K562 (cell line): ENCODE measurements around the gene ZFYVE26. TPM values are rescaled to one million over a fixed set of nuclear protein-coding genes. Genes with fewer than 3 reads are reported as not detected.
"Not testable (repeated sequence)": the region's sequence is repeated elsewhere in the genome, so short reads cannot be mapped to it uniquely, and the experiment has no call there.

ENCODE experiments used
- ATAC-seq: fragments of 200-7000 bp; cut with Tn5 transposase; 3 replicates; pipeline ENCODE4 v1.9.1; 2020; ENCODE audit warnings: moderate library complexity
- BruUV-seq: library from RNA; stranded (reverse); fragments of 400-500 nt; replicated peaks from 2 replicates; lab custom pipeline; 2021; lab: Mats Ljungman, UMichigan
- CTCF ChIA-PET: fragments of 300-600 bp; formaldehyde crosslinking; extraction: SDS; loops from one replicate; lab custom pipeline; 2021; ENCODE audit warnings: low intra/inter-chr PET ratio; lab: Yijun Ruan, JAX
- POLR2A ChIA-PET: fragments of 300-600, 350-650 bp; sonication (Branson Sonifier 250); formaldehyde crosslinking; extraction: SDS; loops from one replicate; lab custom pipeline; 2021; ENCODE audit warnings: antibody characterized with exemption, inconsistent platforms; lab: Yijun Ruan, JAX
- DNase-seq, 4 experiments: peaks; one replicate each; pipeline versions ENCODE4 v3.0.0 to v3.0.0-alpha.2; 2011 to 2018; ENCODE audit warnings: low spot score in 3 of 4, mixed read lengths in 3 of 4; ENCODE audit errors: extremely low read depth in 1 of 4
- FAIRE-seq: peaks from 2 replicates; lab custom pipeline; 2011; peaks lifted over from hg19 to GRCh38; lab: Jason Lieb, UNC
- H2AFZ ChIP-seq: 2 replicates; pipeline ENCODE4 v1.6.0; 2011; ENCODE audit warnings: low read depth, low read length, control low read depth, inconsistent platforms
- H3K27ac ChIP-seq: fragments of 200-600 bp; 3 replicates; pipeline ENCODE4 v1.8.0; 2011; ENCODE audit warnings: low read depth, mild to moderate bottlenecking, control low read depth, inconsistent platforms, low read length, moderate library complexity, mixed read lengths; ENCODE audit errors: extremely low read depth
- H3K27me3 ChIP-seq, 2 experiments: fragments of 300-600 bp in 1 of 2; 2 replicates in 1 of 2; 3 replicates in 1 of 2; pipeline versions ENCODE4 v1.6.0 to v1.8.0; 2011; ENCODE audit warnings: inconsistent platforms in 2 of 2, low read length in 2 of 2, mild to moderate bottlenecking in 1 of 2, mixed read lengths in 1 of 2, moderate library complexity in 1 of 2; ENCODE audit not compliant: control insufficient read depth in 2 of 2, insufficient read depth in 2 of 2
- H3K36me3 ChIP-seq: fragments of 300-600 bp; 3 replicates; pipeline ENCODE4 v1.8.0; 2011; ENCODE audit warnings: mild to moderate bottlenecking, low read length, inconsistent platforms; ENCODE audit not compliant: control insufficient read depth, insufficient read depth
- H3K4me1 ChIP-seq, 2 experiments: fragments of 200-600 bp in 1 of 2; replicated peaks in 1 of 2; 2 replicates in 1 of 2; 3 replicates in 1 of 2; pipeline versions ENCODE4 v1.5.1 to v1.8.0; 2011; ENCODE audit warnings: inconsistent platforms in 2 of 2, low read length in 2 of 2, mild to moderate bottlenecking in 1 of 2, mixed read lengths in 1 of 2, moderate library complexity in 1 of 2; ENCODE audit not compliant: control insufficient read depth in 2 of 2, insufficient read depth in 2 of 2
- H3K4me2 ChIP-seq: 2 replicates; pipeline ENCODE4 v1.6.1; 2011; ENCODE audit warnings: low read length, control low read depth, inconsistent platforms, mixed read lengths; ENCODE audit not compliant: insufficient read depth
- H3K4me3 ChIP-seq: fragments of 200-600 bp; sonication (generic), shearing (Covaris generic); 2 replicates; pipeline ENCODE4 v1.5.1; 2016; ENCODE audit warnings: control low read depth, inconsistent platforms
- H3K79me2 ChIP-seq: fragments of 200-600 bp; 3 replicates; pipeline ENCODE4 v1.8.0; 2011; ENCODE audit warnings: low read length, inconsistent platforms; ENCODE audit not compliant: control insufficient read depth, insufficient read depth
- H3K9ac ChIP-seq, 2 experiments: 2 replicates each; pipeline versions ENCODE4 v1.6.0 to v1.6.1; 2011; ENCODE audit warnings: low read depth in 2 of 2, low read length in 2 of 2, control low read depth in 1 of 2, inconsistent platforms in 1 of 2, mild to moderate bottlenecking in 1 of 2, mixed read lengths in 1 of 2; ENCODE audit not compliant: insufficient read depth in 1 of 2
- H3K9me1 ChIP-seq: one replicate; pipeline ENCODE4 v1.6.0; 2011; ENCODE audit warnings: inconsistent platforms, mild to moderate bottlenecking, low read length, moderate library complexity; ENCODE audit not compliant: control insufficient read depth, insufficient read depth
- H3K9me3 ChIP-seq: replicated peaks from 2 replicates; pipeline ENCODE4 v1.5.1; 2011; ENCODE audit warnings: low read depth, low read length, inconsistent platforms; ENCODE audit not compliant: control insufficient read depth, insufficient read depth
- H4K20me1 ChIP-seq: replicated peaks from 2 replicates; pipeline ENCODE4 v1.6.1; 2011; ENCODE audit warnings: low read length, inconsistent platforms, mixed read lengths; ENCODE audit not compliant: control insufficient read depth, insufficient read depth
- CC2D1A ChIP-seq: fragments of 450-650 bp; IDR thresholded peaks from 2 replicates; pipeline ENCODE4 v1.6.1; 2017; ENCODE audit warnings: mild to moderate bottlenecking
- CREB1 ChIP-seq, 2 experiments: sonication (generic) in 1 of 2; formaldehyde crosslinking in 1 of 2; IDR thresholded peaks; 2 replicates each; pipeline versions ENCODE4 v1.6.1 to v1.8.0; 2012 to 2022; ENCODE audit warnings: inconsistent platforms in 1 of 2, mild to moderate bottlenecking in 1 of 2, missing genetic modification reagents in 1 of 2, moderate library complexity in 1 of 2
- EGR1 ChIP-seq: fragments of 450-650 bp; conservative IDR thresholded peaks from 2 replicates; pipeline ENCODE4 v1.6.1; 2017; ENCODE audit warnings: mild to moderate bottlenecking
- FOXP1 ChIP-seq: sonication (generic); formaldehyde crosslinking; IDR thresholded peaks from 2 replicates; pipeline ENCODE4 v1.8.0; 2022; ENCODE audit warnings: mild to moderate bottlenecking, missing genetic modification reagents
- MXI1 ChIP-seq: IDR thresholded peaks from 2 replicates; pipeline ENCODE4 v1.6.1; 2011; ENCODE audit warnings: low read depth, mild to moderate bottlenecking, improper control_type of control experiment, low read length
- PRDM10 ChIP-seq: fragments of 450-650 bp; IDR thresholded peaks from 2 replicates; pipeline ENCODE4 v1.6.1; 2018; ENCODE audit not compliant: partially characterized antibody
- ZFX ChIP-seq: sonication (generic); formaldehyde crosslinking; IDR thresholded peaks from 2 replicates; pipeline ENCODE4 v1.8.0; 2022; ENCODE audit warnings: mild to moderate bottlenecking, missing genetic modification reagents, moderate library complexity
- ZNF134 ChIP-seq: fragments of 250-450 bp; sonication (Bioruptor Pico); conservative IDR thresholded peaks from 2 replicates; pipeline ENCODE4 v1.4.0; 2020
- ZSCAN32 ChIP-seq: fragments of 450-650 bp; formaldehyde crosslinking; IDR thresholded peaks from 2 replicates; pipeline ENCODE4 v1.4.0; 2020; ENCODE audit warnings: mild to moderate bottlenecking, moderate library complexity
- WGBS: fragments of 100-300 bp; shearing (Covaris generic); methylation state at CpG from one replicate; pipeline ENCODE4 v1.1.6; 2016; ENCODE audit warnings: low coverage, mixed read lengths; ENCODE audit not compliant: insufficient coverage; ENCODE audit errors: missing lambda C conversion rate; 5-methylcytosine and 5-hydroxymethylcytosine counted together
- in situ Hi-C: fragments of 300-500 bp; cut with MboI; formaldehyde crosslinking; loops from 4 replicates; pipeline ENCODE4 v1.15.0; 2018; ENCODE audit warnings: inconsistent platforms, mixed read lengths
- intact Hi-C: fragments of 100-400 bp; cut with micrococcal nuclease; formaldehyde crosslinking; loops from 2 replicates; pipeline ENCODE4 v1.14.2; 2022
- polyA plus RNA-seq, 8 experiments: library from polyadenylated mRNA; depleted of rRNA in 4 of 8; stranded (reverse) in 5 of 8; unstranded in 3 of 8; fragments of >200 nt; fragmentation: Nextera tagmentation in 2 of 8; fragmentation: Illumina TruSeq in 1 of 8; extraction: Ambion mirVana in 2 of 8; extraction: Trizol in 1 of 8; gene quantifications; 2 replicates each; pipeline versions ENCODE4 v1.2.1 to v1.2.3, GENCODE V29; 2011 to 2014; ENCODE audit warnings: inconsistent platforms in 1 of 8, missing spikeins in 1 of 8
- total RNA-seq, 7 experiments: library from RNA; depleted of rRNA in 6 of 7; stranded (reverse); fragments of >200 nt in 6 of 7; fragmentation: Illumina TruSeq in 2 of 7; extraction: Trizol in 2 of 7; gene quantifications; 2 replicates each; pipeline versions ENCODE4 v1.2.1 to v1.2.3, GENCODE V29; 2011 to 2021; ENCODE audit warnings: low replicate concordance in 1 of 7
- TF ChIP-seq, protein P1 (sequence below): fragments of 250-450 bp; sonication (Bioruptor Pico); IDR thresholded peaks from 2 replicates; pipeline ENCODE4 v1.5.0; 2021

Gene ZFYVE26
- total and polyA plus RNA-seq, 9 of the 15 experiments (the other 6 are each of a cell fraction or from before 2014, with no cell fraction given) = 0.32 to 9.1 (median 5.9) TPM

- CTCF ChIA-PET, FAIRE-seq, DNase-seq, H3K9me1 ChIP-seq, H3K4me3 ChIP-seq, H3K9me3 ChIP-seq, H4K20me1 ChIP-seq, H3K27ac ChIP-seq, POLR2A ChIA-PET, H3K27me3 ChIP-seq, H3K4me1 ChIP-seq: not testable (repeated sequence)
- WGBS = 85% methylated on average over 7 of the region's 8 CpGs
- in situ Hi-C loops = loop anchor here (10.0 kb wide), 2 partner anchors 117 to 267 kb away; no protein-coding TSS in a partner anchor
- 0 out of 2 replicates have a peak, but pooled peaks have one; percentile 16 for TF ChIP-seq EGR1
- TF ChIP-seq, all 486 proteins: peak for 1; not testable (repeated sequence) for 485
- ATAC-seq, H2AFZ ChIP-seq, H3K4me2 ChIP-seq, BruUV-seq, H3K9ac ChIP-seq, H3K79me2 ChIP-seq, H3K36me3 ChIP-seq: not testable (repeated sequence)
- intact Hi-C loops = loop anchor here (5.0 kb wide), 1 partner anchor 274 kb away; no protein-coding TSS in a partner anchor
These were observed 114.9 kb downstream of the ZFYVE26 start, which contains the start of gene RDH12 for GRCh38 chr14:67701492-67701891. RDH12 (plus strand) TSS chr14:67701886; CDS start chr14:67722643, 20,757 bp downstream.

- Histone ChIP-seq H3K4me3 (no peak overlapping the region), H3K9me3 (no peaks in the 10 kb centered on the region), H3K27me3 (no peaks in the 10 kb centered on the region), H3K4me2 (no peak overlapping the region), H3K4me1 (peaks cover 6 to 7% of the 10 kb centered on the region in 2 experiments; a peak in 3 of 5 replicates), H3K79me2 (peaks cover 25% of the 10 kb centered on the region), H3K9me1 (no peaks in the 10 kb centered on the region), H2AFZ (no peak overlapping the region), H3K27ac (no peak overlapping the region), H4K20me1 (no peaks in the 10 kb centered on the region), H3K9ac (no peak overlapping the region), H3K36me3 (peaks cover 8% of the 10 kb centered on the region)
- in situ Hi-C loops = no loop called here
- intact Hi-C loops = no loop called here
- DNase-seq = no peak
- ChIA-PET CTCF (no interaction called here), POLR2A (no interaction called here)
- BruUV-seq = no TSS peak
- FAIRE-seq = no peak
- no peak for ATAC-seq
- WGBS = 11% methylated on average over 1 of the region's 1 CpG
- TF ChIP-seq ZSCAN32 (CRISPR knock-in tag) (no peak), ZFX (CRISPR knock-in tag) (no peak), PRDM10 (no peak), CC2D1A (no peak), CREB1 (IDR thresholded peaks at IDR 0.05) (no peak), CREB1 (CRISPR knock-in tag; IDR thresholded peaks at IDR 0.05) (no peak), FOXP1 (CRISPR knock-in tag) (no peak), MXI1 (no peak), ZNF134 (no peak)
- TF ChIP-seq, protein P1, sequence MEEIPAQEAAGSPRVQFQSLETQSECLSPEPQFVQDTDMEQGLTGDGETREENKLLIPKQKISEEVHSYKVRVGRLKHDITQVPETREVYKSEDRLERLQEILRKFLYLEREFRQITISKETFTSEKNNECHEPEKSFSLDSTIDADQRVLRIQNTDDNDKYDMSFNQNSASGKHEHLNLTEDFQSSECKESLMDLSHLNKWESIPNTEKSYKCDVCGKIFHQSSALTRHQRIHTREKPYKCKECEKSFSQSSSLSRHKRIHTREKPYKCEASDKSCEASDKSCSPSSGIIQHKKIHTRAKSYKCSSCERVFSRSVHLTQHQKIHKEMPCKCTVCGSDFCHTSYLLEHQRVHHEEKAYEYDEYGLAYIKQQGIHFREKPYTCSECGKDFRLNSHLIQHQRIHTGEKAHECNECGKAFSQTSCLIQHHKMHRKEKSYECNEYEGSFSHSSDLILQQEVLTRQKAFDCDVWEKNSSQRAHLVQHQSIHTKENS = no peak
These were observed 118.2 kb downstream of the ZFYVE26 start for GRCh38 chr14:67698179-67698578.
